ENCODE results near the gene EYS.

EYS gene

GRCh38 chr6:64750910-64751309 is 956.1 kb downstream of the EYS start:
- Histone ChIP-seq H3K4me3 (ENCODE audit: low read depth in 1 of 2, low read length in 2 of 2) (no peak overlapping the region), H3K36me3 (ENCODE audit: control insufficient read depth in 1 of 2, insufficient read depth in 2 of 2, low read length in 2 of 2) (no peaks in the 10 kb centered on the region), H3K27me3 (ENCODE audit: control insufficient read depth in 1 of 2, insufficient read depth in 2 of 2, low read length in 2 of 2) (no peaks in the 10 kb centered on the region), H3K27ac (ENCODE audit: low read depth, low read length) (no peak overlapping the region), H3K9ac (ENCODE audit: low read depth in 1 of 2, low read length in 2 of 2) (no peak overlapping the region), H3K9me3 (ENCODE audit: control insufficient read depth in 1 of 2, low read length in 2 of 2) (peaks cover 0 to 6% of the 10 kb centered on the region in 2 donors), H3K4me1 (ENCODE audit: control insufficient read depth in 1 of 2, insufficient read depth in 2 of 2, low read length in 2 of 2) (no peaks in the 10 kb centered on the region)

- H3K27me3 ChIP-seq (ENCODE audit: control insufficient read depth in 1 of 2, insufficient read depth in 2 of 2, low read length in 2 of 2) = no peaks in the 10 kb centered on the region
- no peak overlapping the region for H3K27ac ChIP-seq (ENCODE audit: low read depth, low read length)
- H3K36me3 ChIP-seq (ENCODE audit: control insufficient read depth in 1 of 2, insufficient read depth in 2 of 2, low read length in 2 of 2) = no peaks in the 10 kb centered on the region
- H3K4me1 ChIP-seq (ENCODE audit: control insufficient read depth in 1 of 2, insufficient read depth in 2 of 2, low read length in 2 of 2) = no peaks in the 10 kb centered on the region
- no peak overlapping the region for H3K4me3 ChIP-seq (ENCODE audit: low read depth in 1 of 2, low read length in 2 of 2)
- H3K9me3 ChIP-seq (ENCODE audit: control insufficient read depth in 1 of 2, low read length in 2 of 2) = no peaks in the 10 kb centered on the region
- no peak overlapping the region for H3K9ac ChIP-seq (ENCODE audit: low read depth in 1 of 2, low read length in 2 of 2)
Observed at GRCh38 chr6:64737418-64737817, 969.6 kb downstream of the EYS start.

GRCh38 chr6:64736421-64736950 is 970.5 kb downstream of the EYS start:
- Histone ChIP-seq H3K4me1 (ENCODE audit: control insufficient read depth in 1 of 2, insufficient read depth in 2 of 2, low read length in 2 of 2) (no peaks in the 10 kb centered on the region), H3K9ac (ENCODE audit: low read depth in 1 of 2, low read length in 2 of 2) (no peak overlapping the region), H3K27ac (ENCODE audit: low read depth, low read length) (no peak overlapping the region), H3K9me3 (ENCODE audit: control insufficient read depth in 1 of 2, low read length in 2 of 2) (no peaks in the 10 kb centered on the region), H3K4me3 (ENCODE audit: low read depth in 1 of 2, low read length in 2 of 2) (no peak overlapping the region), H3K36me3 (ENCODE audit: control insufficient read depth in 1 of 2, insufficient read depth in 2 of 2, low read length in 2 of 2) (no peaks in the 10 kb centered on the region), H3K27me3 (ENCODE audit: control insufficient read depth in 1 of 2, insufficient read depth in 2 of 2, low read length in 2 of 2) (no peaks in the 10 kb centered on the region)

- H3K4me3 ChIP-seq (ENCODE audit: low read depth in 1 of 2, low read length in 2 of 2) = no peak overlapping the region
- H3K27ac ChIP-seq (ENCODE audit: low read depth, low read length) = no peak overlapping the region
- H3K27me3 ChIP-seq (ENCODE audit: control insufficient read depth in 1 of 2, insufficient read depth in 2 of 2, low read length in 2 of 2) = no peaks in the 10 kb centered on the region
- H3K36me3 ChIP-seq (ENCODE audit: control insufficient read depth in 1 of 2, insufficient read depth in 2 of 2, low read length in 2 of 2) = no peaks in the 10 kb centered on the region
- H3K9me3 ChIP-seq (ENCODE audit: control insufficient read depth in 1 of 2, low read length in 2 of 2) = peaks cover 0 to 5% of the 10 kb centered on the region in 2 donors
- no peak overlapping the region for H3K9ac ChIP-seq (ENCODE audit: low read depth in 1 of 2, low read length in 2 of 2)
- no peaks in the 10 kb centered on the region for H3K4me1 ChIP-seq (ENCODE audit: control insufficient read depth in 1 of 2, insufficient read depth in 2 of 2, low read length in 2 of 2)
Observed at GRCh38 chr6:64733433-64733832, 973.6 kb downstream of the EYS start.

GRCh38 chr6:64732888-64733287 is 974.1 kb downstream of the EYS start:
- Histone ChIP-seq H3K4me1 (ENCODE audit: control insufficient read depth in 1 of 2, insufficient read depth in 2 of 2, low read length in 2 of 2) (no peaks in the 10 kb centered on the region), H3K36me3 (ENCODE audit: control insufficient read depth in 1 of 2, insufficient read depth in 2 of 2, low read length in 2 of 2) (no peaks in the 10 kb centered on the region), H3K27ac (ENCODE audit: low read depth, low read length) (no peak overlapping the region), H3K4me3 (ENCODE audit: low read depth in 1 of 2, low read length in 2 of 2) (no peak overlapping the region), H3K9ac (ENCODE audit: low read depth in 1 of 2, low read length in 2 of 2) (no peak overlapping the region), H3K27me3 (ENCODE audit: control insufficient read depth in 1 of 2, insufficient read depth in 2 of 2, low read length in 2 of 2) (no peaks in the 10 kb centered on the region), H3K9me3 (ENCODE audit: control insufficient read depth in 1 of 2, low read length in 2 of 2) (peaks cover 0 to 5% of the 10 kb centered on the region in 2 donors)

- H3K36me3 ChIP-seq (ENCODE audit: control insufficient read depth in 1 of 2, insufficient read depth in 2 of 2, low read length in 2 of 2) = no peaks in the 10 kb centered on the region
- no peak overlapping the region for H3K9ac ChIP-seq (ENCODE audit: low read depth in 1 of 2, low read length in 2 of 2)
- H3K4me1 ChIP-seq (ENCODE audit: control insufficient read depth in 1 of 2, insufficient read depth in 2 of 2, low read length in 2 of 2) = no peaks in the 10 kb centered on the region
- H3K27me3 ChIP-seq (ENCODE audit: control insufficient read depth in 1 of 2, insufficient read depth in 2 of 2, low read length in 2 of 2) = no peaks in the 10 kb centered on the region
- H3K4me3 ChIP-seq (ENCODE audit: low read depth in 1 of 2, low read length in 2 of 2) = no peak overlapping the region
- H3K9me3 ChIP-seq (ENCODE audit: control insufficient read depth in 1 of 2, low read length in 2 of 2) = peaks cover 0 to 5% of the 10 kb centered on the region in 2 donors
- H3K27ac ChIP-seq (ENCODE audit: low read depth, low read length) = no peak overlapping the region
Observed at GRCh38 chr6:64729522-64729921, 977.5 kb downstream of the EYS start.

- H3K27ac ChIP-seq (ENCODE audit: low read depth, low read length) = no peak overlapping the region
- no peak overlapping the region for H3K9ac ChIP-seq (ENCODE audit: low read depth in 1 of 2, low read length in 2 of 2)
- H3K4me3 ChIP-seq (ENCODE audit: low read depth in 1 of 2, low read length in 2 of 2) = no peak overlapping the region
- H3K36me3 ChIP-seq (ENCODE audit: control insufficient read depth in 1 of 2, insufficient read depth in 2 of 2, low read length in 2 of 2) = no peaks in the 10 kb centered on the region
- H3K9me3 ChIP-seq (ENCODE audit: control insufficient read depth in 1 of 2, low read length in 2 of 2) = peaks cover 0 to 8% of the 10 kb centered on the region in 2 donors
- H3K4me1 ChIP-seq (ENCODE audit: control insufficient read depth in 1 of 2, insufficient read depth in 2 of 2, low read length in 2 of 2) = no peaks in the 10 kb centered on the region
- no peaks in the 10 kb centered on the region for H3K27me3 ChIP-seq (ENCODE audit: control insufficient read depth in 1 of 2, insufficient read depth in 2 of 2, low read length in 2 of 2)
Observed at GRCh38 chr6:64727075-64727474, 980.0 kb downstream of the EYS start.

GRCh38 chr6:64724091-64724490 is 982.9 kb downstream of the EYS start:
- no peaks in the 10 kb centered on the region for H3K27me3 ChIP-seq (ENCODE audit: control insufficient read depth in 1 of 2, insufficient read depth in 2 of 2, low read length in 2 of 2)
- H3K9me3 ChIP-seq (ENCODE audit: control insufficient read depth in 1 of 2, low read length in 2 of 2) = peaks cover 0 to 8% of the 10 kb centered on the region in 2 donors
- H3K4me1 ChIP-seq (ENCODE audit: control insufficient read depth in 1 of 2, insufficient read depth in 2 of 2, low read length in 2 of 2) = no peaks in the 10 kb centered on the region
- no peak overlapping the region for H3K4me3 ChIP-seq (ENCODE audit: low read depth in 1 of 2, low read length in 2 of 2)
- H3K9ac ChIP-seq (ENCODE audit: low read depth in 1 of 2, low read length in 2 of 2) = no peak overlapping the region
- no peak overlapping the region for H3K27ac ChIP-seq (ENCODE audit: low read depth, low read length)
- H3K36me3 ChIP-seq (ENCODE audit: control insufficient read depth in 1 of 2, insufficient read depth in 2 of 2, low read length in 2 of 2) = no peaks in the 10 kb centered on the region

GRCh38 chr6:64723327-64724058 is 983.5 kb downstream of the EYS start:
- Histone ChIP-seq H3K36me3 (ENCODE audit: control insufficient read depth in 1 of 2, insufficient read depth in 2 of 2, low read length in 2 of 2) (no peaks in the 10 kb centered on the region), H3K9me3 (ENCODE audit: control insufficient read depth in 1 of 2, low read length in 2 of 2) (peaks cover 0 to 3% of the 10 kb centered on the region in 2 donors), H3K4me3 (ENCODE audit: low read depth in 1 of 2, low read length in 2 of 2) (no peak overlapping the region), H3K27me3 (ENCODE audit: control insufficient read depth in 1 of 2, insufficient read depth in 2 of 2, low read length in 2 of 2) (no peaks in the 10 kb centered on the region), H3K4me1 (ENCODE audit: control insufficient read depth in 1 of 2, insufficient read depth in 2 of 2, low read length in 2 of 2) (no peaks in the 10 kb centered on the region), H3K9ac (ENCODE audit: low read depth in 1 of 2, low read length in 2 of 2) (no peak overlapping the region), H3K27ac (ENCODE audit: low read depth, low read length) (no peak overlapping the region)

GRCh38 chr6:64721865-64722264 is 985.2 kb downstream of the EYS start:
- Histone ChIP-seq H3K36me3 (ENCODE audit: control insufficient read depth in 1 of 2, insufficient read depth in 2 of 2, low read length in 2 of 2) (no peaks in the 10 kb centered on the region), H3K27me3 (ENCODE audit: control insufficient read depth in 1 of 2, insufficient read depth in 2 of 2, low read length in 2 of 2) (no peaks in the 10 kb centered on the region), H3K4me3 (ENCODE audit: low read depth in 1 of 2, low read length in 2 of 2) (no peak overlapping the region), H3K9ac (ENCODE audit: low read depth in 1 of 2, low read length in 2 of 2) (no peak overlapping the region), H3K9me3 (ENCODE audit: control insufficient read depth in 1 of 2, low read length in 2 of 2) (peaks cover 0 to 3% of the 10 kb centered on the region in 2 donors), H3K27ac (ENCODE audit: low read depth, low read length) (no peak overlapping the region), H3K4me1 (ENCODE audit: control insufficient read depth in 1 of 2, insufficient read depth in 2 of 2, low read length in 2 of 2) (no peaks in the 10 kb centered on the region)
